Heart left ventricle (tissue), 13 donors: ENCODE results near the gene DFFB.

ENCODE experiments used
- CTCF ChIP-seq, 12 donors: fragments of 200-600 bp; sonication (generic) in 4 of 12; IDR thresholded peaks; one replicate each; pipeline versions ENCODE4 v1.5.0 to v1.8.0; 2018 to 2022; ENCODE audit warnings: antibody characterized with exemption in 12 of 12, mild to moderate bottlenecking in 5 of 12
- POLR2A ChIP-seq, 2 donors: fragments of 450-650 bp; IDR thresholded peaks; one replicate each; pipeline ENCODE4 v1.6.1; 2017; ENCODE audit warnings: antibody characterized with exemption in 2 of 2, mild to moderate bottlenecking in 2 of 2, moderate library complexity in 2 of 2
- donor health status: ischemic (EF 13 %, LVEDD 7.1; RV severe dilation, severe dysfunction).
- donor health status: DM: no; HTN: yes; CAD: no.
- donor health status: DM: no; HTN: no; CAD: no.
- donor health status: ischemic (EF 25% LVEDD 6.9; RV normal size, moderate dysfunction).
- donor health status: ischemic (EF 25% LVEDD 5.7; RV mildly dilated, moderate dysfunction).
- donor health status: ischemic (EF 35%, LVEDD 5.7; RV mildly dilated, moderate dysfunction).
- donor health status: nonischemic (EF 11% LVEDD 7.7; RV severe dilation, severe dysfunction).
- donor health status: DM: yes; HTN: yes; CAD: no.
- donor health status: PGD.
- donor health status: ischemic (EF 29% LVEDD 5.4; RV normal size, mild dysfunction).
- donor health status: nonischemic (EF 23%, LVEDD 6.1; RV moderate dilation, normal function).

DNA sequence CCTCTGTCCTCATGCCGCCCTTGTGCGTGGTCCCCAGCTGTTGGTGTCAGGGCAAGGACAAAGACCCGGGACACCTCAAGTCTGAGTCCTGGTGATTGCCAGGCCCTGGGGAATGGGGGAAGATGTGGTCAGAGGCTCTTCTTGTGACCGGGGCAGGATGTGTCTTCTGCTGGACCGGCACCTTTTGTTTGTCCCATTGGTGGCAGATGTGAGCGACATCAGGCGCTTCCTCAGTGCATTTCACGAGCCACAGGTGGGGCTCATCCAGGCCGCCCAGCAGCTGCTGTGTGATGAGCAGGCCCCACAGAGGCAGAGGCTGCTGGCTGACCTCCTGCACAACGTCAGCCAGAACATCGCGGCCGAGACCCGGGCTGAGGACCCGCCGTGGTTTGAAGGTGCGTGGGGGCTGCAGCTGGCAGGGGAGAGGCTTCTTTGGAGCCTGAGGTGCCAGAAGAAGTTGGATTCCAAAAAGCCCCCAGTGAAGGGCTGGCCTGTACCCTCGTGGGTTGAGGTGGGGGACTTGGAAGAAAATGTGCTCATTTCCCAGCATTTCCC is 8.4 kb downstream of the DFFB start:
- no peak for TF ChIP-seq POLR2A (IDR thresholded peaks at IDR 0.05)
- no peak for TF ChIP-seq CTCF (IDR thresholded peaks at IDR 0.05)
